HL-60 (cell line): ENCODE data around the gene LPXN.

ENCODE experiments used
- DNase-seq, 2 experiments: peaks; one replicate each; pipeline ENCODE4 v3.0.0-alpha.2; 2010 to 2020; ENCODE audit warnings: low read depth in 1 of 2, low spot score in 1 of 2
- H3K27ac ChIP-seq: fragments of 250-450 bp; sonication (Bioruptor Pico); replicated peaks from 2 replicates; pipeline ENCODE4 v1.5.1; 2020; ENCODE audit warnings: mild to moderate bottlenecking, moderate library complexity
- H3K27me3 ChIP-seq: fragments of 250-450 bp; sonication (Bioruptor Pico); 2 replicates; pipeline ENCODE4 v1.5.1; 2021; ENCODE audit warnings: mild to moderate bottlenecking, moderate library complexity; ENCODE audit not compliant: insufficient read depth, poor library complexity, severe bottlenecking
- H3K4me3 ChIP-seq: replicated peaks from 2 replicates; pipeline ENCODE4 v1.5.1; 2011; ENCODE audit warnings: mild to moderate bottlenecking, control low read depth, low read length; ENCODE audit not compliant: insufficient read depth
- GABPA ChIP-seq: IDR thresholded peaks from 2 replicates; pipeline ENCODE4 v1.6.1; 2012; ENCODE audit warnings: low read depth
- POLR2AphosphoS5 ChIP-seq: IDR thresholded peaks from 2 replicates; pipeline ENCODE4 v1.6.1; 2012; ENCODE audit warnings: low read depth
- SPI1 ChIP-seq: IDR thresholded peaks from 2 replicates; pipeline ENCODE4 v1.6.1; 2012; ENCODE audit warnings: low read depth, mild to moderate bottlenecking, borderline replicate concordance
- TF ChIP-seq, protein P1 (sequence below): IDR thresholded peaks from 2 replicates; pipeline ENCODE4 v1.6.1; 2012; ENCODE audit warnings: low read depth; ENCODE audit not compliant: insufficient replicate concordance
- TF ChIP-seq, protein P2 (sequence below): IDR thresholded peaks from one replicate; pipeline ENCODE4 v1.5.1; 2011; ENCODE audit warnings: low read length, control low read depth, inconsistent platforms; ENCODE audit not compliant: insufficient read depth

The LPXN gene

DNA sequence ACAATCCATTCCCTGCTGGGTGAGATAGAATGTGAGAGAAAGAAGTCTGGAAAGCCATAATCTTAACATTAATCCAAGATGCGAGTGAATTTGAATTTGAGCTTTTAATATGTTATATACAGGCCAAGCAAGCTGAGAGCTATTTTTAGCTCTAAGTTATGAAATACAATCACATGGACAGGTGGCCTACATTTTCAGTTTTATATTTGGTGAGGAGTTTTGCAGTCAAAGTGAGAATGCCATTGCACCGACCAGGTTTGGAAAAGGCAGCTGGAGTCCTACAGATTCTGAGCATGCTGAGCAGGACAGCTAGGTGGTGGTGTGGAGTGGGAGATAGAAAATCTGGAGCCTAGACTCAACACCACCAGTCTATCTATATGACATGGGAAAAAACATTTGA, 79.8 kb downstream of the LPXN start:
- Histone ChIP-seq H3K27me3 (no peaks in the 10 kb centered on the region), H3K4me3 (no peak overlapping the region), H3K27ac (no peak overlapping the region)
- DNase-seq = no peak
- TF ChIP-seq, protein P1, sequence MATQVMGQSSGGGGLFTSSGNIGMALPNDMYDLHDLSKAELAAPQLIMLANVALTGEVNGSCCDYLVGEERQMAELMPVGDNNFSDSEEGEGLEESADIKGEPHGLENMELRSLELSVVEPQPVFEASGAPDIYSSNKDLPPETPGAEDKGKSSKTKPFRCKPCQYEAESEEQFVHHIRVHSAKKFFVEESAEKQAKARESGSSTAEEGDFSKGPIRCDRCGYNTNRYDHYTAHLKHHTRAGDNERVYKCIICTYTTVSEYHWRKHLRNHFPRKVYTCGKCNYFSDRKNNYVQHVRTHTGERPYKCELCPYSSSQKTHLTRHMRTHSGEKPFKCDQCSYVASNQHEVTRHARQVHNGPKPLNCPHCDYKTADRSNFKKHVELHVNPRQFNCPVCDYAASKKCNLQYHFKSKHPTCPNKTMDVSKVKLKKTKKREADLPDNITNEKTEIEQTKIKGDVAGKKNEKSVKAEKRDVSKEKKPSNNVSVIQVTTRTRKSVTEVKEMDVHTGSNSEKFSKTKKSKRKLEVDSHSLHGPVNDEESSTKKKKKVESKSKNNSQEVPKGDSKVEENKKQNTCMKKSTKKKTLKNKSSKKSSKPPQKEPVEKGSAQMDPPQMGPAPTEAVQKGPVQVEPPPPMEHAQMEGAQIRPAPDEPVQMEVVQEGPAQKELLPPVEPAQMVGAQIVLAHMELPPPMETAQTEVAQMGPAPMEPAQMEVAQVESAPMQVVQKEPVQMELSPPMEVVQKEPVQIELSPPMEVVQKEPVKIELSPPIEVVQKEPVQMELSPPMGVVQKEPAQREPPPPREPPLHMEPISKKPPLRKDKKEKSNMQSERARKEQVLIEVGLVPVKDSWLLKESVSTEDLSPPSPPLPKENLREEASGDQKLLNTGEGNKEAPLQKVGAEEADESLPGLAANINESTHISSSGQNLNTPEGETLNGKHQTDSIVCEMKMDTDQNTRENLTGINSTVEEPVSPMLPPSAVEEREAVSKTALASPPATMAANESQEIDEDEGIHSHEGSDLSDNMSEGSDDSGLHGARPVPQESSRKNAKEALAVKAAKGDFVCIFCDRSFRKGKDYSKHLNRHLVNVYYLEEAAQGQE = no peak
- no peak for TF ChIP-seq POLR2AphosphoS5
- TF ChIP-seq SPI1 = no peak
- TF ChIP-seq, protein P2, sequence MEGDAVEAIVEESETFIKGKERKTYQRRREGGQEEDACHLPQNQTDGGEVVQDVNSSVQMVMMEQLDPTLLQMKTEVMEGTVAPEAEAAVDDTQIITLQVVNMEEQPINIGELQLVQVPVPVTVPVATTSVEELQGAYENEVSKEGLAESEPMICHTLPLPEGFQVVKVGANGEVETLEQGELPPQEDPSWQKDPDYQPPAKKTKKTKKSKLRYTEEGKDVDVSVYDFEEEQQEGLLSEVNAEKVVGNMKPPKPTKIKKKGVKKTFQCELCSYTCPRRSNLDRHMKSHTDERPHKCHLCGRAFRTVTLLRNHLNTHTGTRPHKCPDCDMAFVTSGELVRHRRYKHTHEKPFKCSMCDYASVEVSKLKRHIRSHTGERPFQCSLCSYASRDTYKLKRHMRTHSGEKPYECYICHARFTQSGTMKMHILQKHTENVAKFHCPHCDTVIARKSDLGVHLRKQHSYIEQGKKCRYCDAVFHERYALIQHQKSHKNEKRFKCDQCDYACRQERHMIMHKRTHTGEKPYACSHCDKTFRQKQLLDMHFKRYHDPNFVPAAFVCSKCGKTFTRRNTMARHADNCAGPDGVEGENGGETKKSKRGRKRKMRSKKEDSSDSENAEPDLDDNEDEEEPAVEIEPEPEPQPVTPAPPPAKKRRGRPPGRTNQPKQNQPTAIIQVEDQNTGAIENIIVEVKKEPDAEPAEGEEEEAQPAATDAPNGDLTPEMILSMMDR = no peak
- TF ChIP-seq GABPA = no peak

- DNase-seq = no peak
- Histone ChIP-seq H3K4me3 (no peak overlapping the region), H3K27ac (no peak overlapping the region), H3K27me3 (no peaks in the 10 kb centered on the region)
- TF ChIP-seq, protein P1 = no peak
- no peak for TF ChIP-seq GABPA
- no peak for TF ChIP-seq SPI1
- TF ChIP-seq, protein P2 = no peak
- no peak for TF ChIP-seq POLR2AphosphoS5
These were observed 81.6 kb downstream of the LPXN start for GRCh38 chr11:58494101-58494500.

DNA sequence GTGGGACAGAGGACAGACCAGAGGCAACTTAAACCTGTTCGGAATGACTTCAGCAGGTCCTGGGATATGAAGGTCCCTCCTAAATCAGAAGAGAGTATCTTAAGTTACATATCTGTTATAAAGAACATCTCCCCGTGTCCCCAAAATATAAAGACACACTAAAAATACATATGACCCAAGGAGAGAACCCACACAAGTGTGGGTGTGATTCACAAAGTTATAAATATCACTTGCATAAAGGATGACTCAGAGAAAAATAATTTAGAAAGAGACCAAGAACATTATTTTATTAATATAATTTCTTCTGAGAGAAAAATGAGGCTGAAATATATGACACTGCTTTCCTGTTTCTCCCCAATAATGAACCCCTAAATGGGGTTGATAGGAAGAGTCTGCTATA, 82.0 kb downstream of the LPXN start:
- DNase-seq = no peak
- TF ChIP-seq, protein P1 = no peak
- TF ChIP-seq, protein P2 = no peak
- no peak for TF ChIP-seq SPI1
- no peak for TF ChIP-seq POLR2AphosphoS5
- TF ChIP-seq GABPA = no peak
- Histone ChIP-seq H3K4me3 (no peak overlapping the region), H3K27me3 (no peaks in the 10 kb centered on the region), H3K27ac (no peak overlapping the region)
